Activated CD8-positive, alpha-beta memory T cell treated with anti-CD3 and anti-CD28 coated beads, Interleukin-2, amount 50 U/mL, for 1 hour (primary cell): ENCODE measurements around the gene TBC1D7.

Source experiments
- DNase-seq: peaks from one replicate; pipeline ENCODE4 v3.0.0-alpha.2; 2020; ENCODE audit errors: extremely low read depth

The TBC1D7 gene

DNA sequence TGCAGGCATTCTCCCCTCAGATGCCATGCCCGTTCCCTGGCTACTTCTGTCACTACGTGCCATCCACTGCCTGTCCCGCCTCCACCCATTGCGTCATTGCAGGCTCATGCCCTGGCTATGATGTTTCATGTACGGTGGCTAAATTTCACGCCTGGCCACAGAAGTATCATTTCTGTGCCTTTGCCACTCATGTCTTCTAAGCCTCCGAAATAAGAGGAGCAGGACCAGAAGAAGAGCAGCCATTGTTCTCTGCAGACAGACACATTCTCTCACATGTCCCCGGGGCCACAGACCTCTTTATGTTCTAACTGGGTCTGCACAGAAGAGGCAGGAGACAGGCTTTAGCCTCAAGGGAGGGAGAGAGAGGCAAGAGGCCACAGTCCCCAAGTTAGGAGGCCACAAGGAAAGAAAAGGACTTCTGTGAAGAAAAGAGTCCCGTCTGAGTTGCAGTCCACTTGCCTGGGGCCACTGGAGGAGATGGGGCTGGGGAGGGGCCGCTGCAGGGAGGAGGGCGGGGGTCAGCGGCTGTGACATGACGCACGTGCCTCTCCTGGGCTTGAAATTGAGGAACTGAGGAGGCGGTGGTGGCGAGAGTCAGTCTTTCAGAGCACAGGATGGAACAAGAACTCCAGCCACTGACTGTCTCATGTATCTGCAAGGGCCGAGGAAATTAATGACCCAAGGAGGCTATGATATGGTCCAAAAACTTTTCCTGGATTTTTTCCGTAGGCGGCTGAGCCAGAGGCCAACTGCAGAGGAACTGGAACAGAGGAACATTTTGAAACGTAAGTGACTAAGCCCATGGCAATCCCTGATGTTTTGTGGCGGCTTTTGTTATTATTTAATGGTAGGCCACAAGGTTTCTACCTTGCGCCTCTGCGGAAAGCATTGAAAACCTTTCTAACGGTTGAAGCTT, 55.9 kb downstream of the TBC1D7 start:
- no peak for DNase-seq

DNA sequence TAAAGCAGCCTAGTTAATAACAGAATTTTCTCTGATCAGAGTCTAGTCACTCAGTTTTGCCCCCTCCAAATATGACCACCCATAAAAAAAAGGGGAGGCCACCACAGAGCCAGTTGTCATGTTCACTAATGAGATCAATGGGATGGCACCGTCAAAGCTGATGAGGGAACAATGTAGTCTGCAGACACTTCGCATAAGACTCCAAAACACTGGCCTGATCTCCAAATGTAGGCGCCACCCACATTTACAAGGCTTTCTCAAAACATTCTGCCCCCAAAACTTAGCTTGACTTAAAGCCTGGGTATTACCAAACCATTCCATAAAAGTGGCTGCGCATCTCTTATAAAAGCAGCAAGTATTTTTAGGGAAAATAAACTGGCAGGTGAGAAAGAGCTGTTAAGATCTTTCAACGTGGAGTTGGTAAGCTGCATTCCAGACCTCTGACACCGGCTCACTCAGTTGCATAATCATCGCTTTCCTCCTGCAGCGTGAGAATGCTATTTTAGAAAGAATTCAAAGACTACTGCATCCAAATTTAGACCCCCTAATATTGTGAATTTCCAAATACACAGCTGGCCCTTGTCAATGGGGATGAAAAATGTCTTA, 59.3 kb downstream of the TBC1D7 start:
- DNase-seq, result no peak

DNA sequence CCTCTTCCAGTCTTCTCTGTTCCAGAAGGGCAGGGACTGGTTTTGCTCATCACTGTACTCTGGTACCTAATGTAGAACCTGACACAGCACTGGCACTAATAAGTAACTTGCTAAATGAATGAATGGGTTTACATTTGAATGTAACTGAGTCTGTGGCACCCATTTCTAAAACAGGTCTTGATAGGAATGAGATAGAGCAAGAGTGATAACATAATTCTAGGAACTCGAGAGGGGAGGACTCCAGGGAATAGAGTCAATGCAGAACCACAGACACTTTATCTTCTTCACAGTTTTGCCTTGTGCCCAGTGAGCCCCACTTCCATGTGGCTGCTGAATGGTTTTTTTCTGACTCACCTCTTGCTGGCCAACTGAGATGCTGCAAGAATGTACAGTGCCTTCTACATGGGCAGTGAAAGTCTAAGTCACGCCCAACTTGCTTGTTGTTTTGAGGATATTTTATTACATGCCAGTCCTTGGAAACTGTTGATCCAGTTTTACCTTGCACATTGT, 61.1 kb downstream of the TBC1D7 start:
- DNase-seq, result no peak

DNA sequence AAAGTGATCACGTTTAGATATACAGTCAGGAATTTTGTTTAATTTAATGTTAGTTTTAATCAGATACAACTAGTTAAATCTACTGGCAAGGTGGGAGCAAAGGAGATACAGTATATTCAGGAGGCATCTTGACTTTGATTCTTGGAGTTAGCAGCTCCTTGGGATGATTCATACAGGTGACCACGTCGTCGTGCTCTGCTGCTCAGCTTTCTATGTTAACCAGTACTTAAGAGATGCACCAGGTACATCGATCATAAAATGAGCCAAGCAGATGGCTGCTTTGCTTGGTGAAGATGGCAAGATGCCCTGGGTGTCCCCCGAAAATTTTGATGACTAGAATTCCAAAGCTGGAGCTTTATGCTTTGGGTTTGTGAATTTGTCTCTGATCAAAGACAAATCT, 64.7 kb downstream of the TBC1D7 start:
- no peak for DNase-seq

DNA sequence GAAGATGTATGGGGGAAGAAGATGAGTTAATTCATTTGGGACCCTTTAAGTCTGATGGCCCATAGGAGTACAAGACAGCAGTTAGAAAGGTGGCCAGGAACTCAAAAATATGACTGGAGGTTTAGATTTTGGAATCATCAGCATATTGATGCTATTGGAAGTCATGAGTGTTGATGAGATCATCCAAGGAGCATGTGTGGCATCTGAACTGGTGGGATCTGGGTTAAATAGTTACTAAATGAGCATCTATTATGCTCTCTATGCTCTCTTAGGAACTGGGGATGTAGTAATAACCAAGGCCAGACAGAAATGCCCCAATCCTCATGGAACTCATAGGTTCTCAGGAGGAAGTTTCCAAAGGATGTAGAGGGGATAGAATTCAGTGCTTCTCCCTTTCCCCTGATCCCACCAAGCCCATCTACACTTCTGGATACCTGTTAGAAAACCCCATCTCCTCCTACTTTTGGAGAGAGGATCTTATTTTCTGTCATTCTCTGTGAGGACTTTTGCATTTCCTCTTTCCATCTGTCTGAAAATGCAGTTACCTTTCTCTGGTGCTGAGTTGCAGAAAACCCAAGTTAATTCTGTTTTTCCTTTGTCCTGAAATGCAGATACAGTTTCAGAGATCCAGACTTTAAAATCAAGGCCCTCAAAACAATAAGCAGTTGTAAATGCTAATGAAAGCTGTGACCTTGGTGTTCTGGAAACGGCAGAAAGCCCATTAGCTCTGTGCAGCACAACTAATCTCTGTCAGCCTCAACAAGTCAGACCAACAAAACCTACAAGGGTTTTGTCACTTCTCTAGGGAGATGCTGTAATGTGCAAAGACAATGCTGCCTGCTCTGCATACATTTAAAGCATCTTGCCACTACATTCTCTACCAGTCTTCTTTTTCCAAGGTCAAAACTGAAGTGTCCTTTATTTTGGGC, 65.8 kb downstream of the TBC1D7 start:
- DNase-seq, result no peak

DNA sequence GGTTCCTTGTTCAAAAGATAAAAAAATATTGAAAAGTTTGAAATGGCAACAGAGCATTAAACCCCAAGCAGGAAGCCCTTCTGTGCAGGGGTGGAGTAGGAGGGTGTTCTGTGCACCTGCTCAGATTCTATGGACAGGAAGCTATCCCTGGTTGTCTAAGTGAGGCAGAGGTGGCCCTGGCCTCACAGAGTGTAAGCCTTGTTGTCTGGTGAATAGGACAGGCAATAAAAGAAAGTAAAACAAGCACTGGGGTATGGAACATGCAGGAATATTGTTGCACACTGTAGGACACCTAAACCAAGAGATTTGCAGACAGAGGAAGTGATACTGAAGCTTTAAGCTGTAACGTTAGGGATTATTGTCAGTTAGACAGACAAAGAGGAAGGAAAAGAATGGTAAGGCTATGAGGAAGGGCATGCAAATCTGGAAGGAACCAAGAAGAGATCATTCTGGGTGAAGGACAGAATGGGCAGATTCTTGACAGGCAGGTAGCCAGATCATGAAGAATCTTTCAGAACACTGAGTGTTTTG, 66.8 kb downstream of the TBC1D7 start:
- DNase-seq, result no peak

DNA sequence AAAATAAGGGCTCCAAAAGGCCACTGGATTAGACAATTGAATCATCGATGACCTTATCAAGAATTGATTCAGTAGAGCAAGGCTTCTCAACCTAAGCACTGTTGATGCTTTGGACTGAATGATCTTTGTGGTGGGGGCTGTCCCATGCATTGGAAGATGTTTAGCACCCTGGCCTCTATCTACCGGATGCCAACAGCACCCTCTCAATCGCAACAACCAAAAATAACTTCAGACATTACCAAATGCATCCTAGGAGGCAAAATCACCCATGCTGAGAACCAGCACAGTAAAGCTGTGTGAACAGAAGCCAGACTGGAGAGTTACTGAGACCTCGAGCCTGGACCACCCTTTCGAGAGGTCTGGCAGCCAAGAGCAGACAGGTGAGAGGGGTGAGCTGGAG, 67.5 kb downstream of the TBC1D7 start:
- no peak for DNase-seq

DNA sequence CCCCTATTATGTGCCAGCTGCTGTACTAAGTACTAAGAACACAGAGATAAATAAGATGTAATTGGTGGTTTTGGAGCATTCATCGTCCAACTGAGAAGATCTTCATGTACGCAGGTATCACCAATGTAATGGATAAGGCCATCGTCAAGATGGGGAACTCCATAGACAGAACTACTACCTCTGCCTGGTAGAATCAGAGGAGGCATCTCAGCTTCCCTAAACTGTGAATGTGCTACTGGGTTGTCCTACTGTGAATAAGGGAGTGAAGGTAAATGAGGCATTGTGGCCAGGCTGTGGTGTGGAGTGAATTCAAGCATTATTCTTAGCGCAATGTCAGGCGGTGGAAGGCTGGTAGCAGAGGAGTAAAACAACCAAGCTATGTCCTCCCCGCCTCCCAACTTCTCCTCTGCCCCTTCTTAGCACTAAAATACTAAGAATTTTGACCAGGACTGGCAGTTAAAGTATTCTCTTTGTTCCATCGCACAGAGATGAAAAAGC, 68.2 kb downstream of the TBC1D7 start:
- no peak for DNase-seq

DNA sequence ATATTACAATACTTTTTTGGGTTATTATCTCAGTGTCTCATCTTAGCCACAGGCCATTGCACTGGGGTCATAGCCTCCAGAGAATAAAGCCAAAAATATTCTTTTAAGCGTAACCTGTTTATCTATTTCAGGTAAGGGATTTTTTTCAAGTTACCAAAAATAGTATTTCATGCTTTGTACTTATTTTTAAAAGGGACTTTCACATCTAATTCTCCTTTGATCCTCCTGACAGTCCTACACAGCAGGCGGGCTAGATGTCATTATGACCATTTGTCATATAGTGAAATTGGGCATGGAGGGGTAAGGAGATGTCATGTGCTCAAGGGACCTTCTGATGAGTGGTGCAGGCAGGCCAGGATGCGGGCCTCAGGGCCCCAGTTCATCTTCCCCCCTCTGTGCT, 68.9 kb downstream of the TBC1D7 start:
- DNase-seq, result no peak

DNA sequence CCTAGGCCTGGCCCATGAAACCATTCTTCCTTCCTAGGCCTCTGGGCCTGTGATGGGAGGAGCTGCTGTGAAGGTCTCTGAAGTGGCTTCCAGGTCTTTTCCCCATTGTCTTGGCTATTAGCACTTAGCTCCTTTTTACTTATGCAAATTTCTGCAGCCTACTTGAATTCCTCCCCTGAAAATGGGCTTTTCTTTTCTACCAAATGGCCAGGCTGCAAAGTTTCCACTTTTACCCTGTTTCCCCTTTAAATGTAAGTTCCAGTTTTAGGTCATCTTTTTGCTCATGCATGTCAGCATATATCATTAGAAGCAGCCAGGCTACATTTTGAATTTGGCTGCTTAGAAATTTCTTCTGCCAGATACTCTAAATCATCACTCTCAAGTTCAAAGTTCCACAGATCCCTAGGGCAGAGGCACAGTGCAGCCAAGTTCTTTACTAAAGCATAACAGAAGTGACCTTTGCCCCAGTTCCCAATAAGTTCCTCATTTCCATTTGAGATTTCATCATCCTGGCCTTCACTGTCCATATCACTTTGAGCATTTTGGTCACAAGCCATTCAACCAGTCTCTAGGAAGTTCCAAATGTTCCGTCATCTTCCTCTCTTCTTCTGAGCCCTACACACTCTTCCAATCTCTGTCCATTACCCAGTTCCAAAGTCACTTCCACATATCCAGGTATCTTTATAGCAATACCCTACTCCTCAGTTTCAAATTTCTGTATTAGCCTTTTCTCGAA, 71.9 kb downstream of the TBC1D7 start:
- no peak for DNase-seq
